ENCODE measurements around the gene CD101.

Gene CD101

DNA sequence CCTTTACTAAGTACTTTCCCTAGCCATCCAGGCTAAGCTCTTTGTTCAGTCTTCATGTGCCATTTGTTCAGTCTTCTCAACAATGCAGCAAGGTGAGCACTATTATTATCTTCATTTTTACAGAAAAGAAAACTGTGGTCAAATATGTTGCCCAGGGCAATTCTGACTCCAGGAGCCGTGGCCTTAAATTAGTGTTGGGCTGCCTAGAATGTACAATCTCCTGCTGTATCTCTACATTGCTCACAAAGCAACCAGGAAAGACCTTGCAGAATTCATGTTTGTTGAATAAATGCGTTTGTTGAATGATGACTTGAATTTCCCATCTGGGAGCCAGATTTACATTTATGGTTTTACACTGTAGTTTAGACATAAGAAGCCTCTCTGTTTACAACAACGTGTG, 14.2 kb downstream of the CD101 start:
- DNase-seq: no peak

DNA sequence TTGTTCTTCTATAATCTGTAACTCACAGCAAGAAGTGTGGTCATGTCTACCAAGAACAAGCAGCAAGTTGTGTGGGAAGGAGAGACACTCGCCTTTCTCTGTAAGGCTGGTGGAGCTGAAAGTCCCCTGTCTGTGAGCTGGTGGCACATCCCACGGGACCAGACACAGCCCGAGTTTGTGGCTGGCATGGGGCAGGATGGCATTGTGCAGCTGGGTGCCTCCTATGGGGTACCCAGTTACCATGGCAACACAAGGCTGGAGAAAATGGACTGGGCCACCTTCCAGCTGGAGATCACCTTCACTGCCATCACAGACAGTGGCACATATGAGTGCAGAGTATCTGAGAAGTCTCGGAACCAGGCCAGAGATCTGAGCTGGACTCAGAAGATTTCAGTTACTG, 15.5 kb downstream of the CD101 start:
- DNase-seq: peak in 1 of 51 donors; percentile 39

DNA sequence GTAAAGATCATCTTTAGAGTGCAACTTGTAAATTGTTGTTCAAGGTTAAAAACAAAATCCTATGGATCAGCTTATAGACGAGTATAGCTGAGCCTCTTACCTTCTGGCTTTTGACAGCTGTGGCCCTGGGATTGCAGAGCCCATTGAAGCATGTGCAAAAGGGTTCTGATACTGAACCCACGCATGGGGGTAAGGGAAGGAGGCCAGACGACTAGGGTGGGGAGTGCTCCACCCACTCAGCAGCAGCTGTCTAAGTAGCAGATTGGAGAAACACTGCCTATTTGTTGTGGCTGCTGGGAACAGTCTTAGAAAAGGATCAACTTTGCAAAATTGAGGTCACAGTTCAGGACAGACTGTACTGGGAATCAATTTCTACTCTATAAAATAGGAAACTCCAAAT, 16.1 kb downstream of the CD101 start:
- no peak for DNase-seq

DNA sequence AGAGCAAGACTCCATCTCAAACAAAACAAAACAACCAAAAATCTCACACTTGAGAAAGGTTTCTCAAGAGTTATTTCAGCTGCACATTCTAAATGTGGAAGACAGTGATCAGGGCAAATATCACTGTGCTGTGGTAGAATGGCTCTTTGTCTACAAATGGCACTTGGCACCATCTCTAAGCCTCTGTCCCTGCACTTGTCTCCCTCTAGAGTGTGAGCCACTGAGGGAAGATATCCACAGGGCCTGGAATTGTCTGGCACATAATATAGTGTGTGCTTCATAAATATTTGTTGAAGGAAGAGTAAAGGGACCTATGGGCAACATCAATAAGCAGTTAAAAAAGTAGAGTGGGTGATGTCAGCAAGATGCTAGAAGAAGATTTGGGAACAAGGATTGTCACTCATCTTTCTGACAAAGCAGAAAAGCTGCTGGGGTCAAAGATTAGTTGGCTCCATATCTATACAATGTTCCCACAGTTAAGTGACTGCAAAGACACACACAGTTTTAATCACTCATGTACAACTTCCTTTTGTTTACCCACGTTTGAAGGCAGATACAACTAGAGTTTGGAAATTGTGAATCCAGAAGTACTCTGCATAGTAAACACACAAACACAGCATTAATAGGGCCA, 19.1 kb downstream of the CD101 start:
- peak in 8 of 51 donors; percentile 7 to 36 (median 18) for DNase-seq

DNA sequence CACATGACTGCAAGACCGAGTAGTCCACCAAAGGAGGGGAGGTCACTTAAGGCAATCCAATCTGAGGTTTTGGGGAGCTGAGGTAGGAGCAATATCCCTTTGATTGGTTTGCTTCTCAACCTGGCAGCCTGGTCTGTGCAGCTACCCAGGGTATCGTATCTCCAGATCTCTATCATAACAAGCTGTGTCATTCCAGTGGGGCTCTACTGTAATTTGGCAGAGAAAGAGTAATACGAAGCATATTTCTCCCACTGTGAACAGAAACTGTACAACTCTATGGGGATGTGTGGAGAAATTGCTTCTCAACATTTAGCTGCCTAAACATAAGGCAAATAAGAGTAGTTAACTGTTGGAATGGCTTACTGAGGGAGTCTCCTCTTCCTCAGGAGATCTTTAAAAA, 20.6 kb downstream of the CD101 start:
- no peak for DNase-seq

DNA sequence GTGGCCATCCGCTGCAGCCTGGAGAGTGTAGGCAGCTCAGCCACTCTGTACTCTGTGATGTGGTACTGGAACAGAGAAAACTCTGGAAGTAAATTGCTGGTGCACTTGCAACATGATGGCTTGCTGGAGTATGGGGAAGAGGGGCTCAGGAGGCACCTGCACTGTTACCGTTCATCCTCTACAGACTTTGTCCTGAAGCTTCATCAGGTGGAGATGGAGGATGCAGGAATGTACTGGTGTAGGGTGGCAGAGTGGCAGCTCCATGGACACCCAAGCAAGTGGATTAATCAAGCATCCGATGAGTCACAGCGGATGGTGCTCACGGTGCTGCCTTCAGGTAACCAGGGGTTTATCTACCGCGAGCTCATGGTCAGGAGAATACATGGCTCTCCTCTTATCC, 24.0 kb downstream of the CD101 start:
- no peak for DNase-seq

DNA sequence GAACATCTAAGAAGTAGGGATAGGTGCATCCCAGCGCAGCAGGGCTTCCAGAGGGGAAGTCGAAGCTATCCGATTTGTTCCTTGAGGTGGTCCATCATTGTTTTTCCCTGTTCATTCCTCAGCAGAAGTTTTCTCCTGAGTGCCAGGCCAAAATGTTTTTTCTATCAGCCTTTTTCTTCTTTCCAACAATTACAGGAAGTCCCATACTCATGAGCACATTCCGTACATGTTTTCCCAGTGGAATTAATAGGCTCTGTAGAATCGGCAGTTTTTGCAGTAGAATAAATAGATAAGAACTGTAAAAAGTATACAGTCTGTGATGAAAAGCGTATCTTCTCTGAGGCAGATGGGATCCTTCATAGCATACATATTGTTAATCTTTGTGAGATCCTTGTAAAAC, 24.8 kb downstream of the CD101 start:
- no peak for DNase-seq

DNA sequence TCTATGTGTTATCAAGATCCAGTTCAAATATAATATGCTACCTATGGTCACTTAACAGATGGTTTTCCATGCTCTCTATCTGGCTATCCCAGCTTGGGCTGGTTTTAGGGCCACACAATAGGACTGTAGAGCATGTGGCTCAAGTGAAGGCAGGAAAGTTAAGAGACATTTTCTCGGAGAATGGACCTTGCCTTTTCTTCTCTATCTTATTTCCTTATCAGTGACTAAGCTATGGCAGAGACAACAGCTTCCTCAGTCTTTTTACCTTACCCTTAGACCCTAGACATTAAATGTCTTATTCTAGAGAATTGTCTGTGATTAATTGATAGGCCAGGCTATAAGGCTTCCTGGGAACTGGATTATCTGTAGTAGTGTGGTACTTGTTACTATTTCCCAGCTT, 28.1 kb downstream of the CD101 start:
- DNase-seq: no peak

DNA sequence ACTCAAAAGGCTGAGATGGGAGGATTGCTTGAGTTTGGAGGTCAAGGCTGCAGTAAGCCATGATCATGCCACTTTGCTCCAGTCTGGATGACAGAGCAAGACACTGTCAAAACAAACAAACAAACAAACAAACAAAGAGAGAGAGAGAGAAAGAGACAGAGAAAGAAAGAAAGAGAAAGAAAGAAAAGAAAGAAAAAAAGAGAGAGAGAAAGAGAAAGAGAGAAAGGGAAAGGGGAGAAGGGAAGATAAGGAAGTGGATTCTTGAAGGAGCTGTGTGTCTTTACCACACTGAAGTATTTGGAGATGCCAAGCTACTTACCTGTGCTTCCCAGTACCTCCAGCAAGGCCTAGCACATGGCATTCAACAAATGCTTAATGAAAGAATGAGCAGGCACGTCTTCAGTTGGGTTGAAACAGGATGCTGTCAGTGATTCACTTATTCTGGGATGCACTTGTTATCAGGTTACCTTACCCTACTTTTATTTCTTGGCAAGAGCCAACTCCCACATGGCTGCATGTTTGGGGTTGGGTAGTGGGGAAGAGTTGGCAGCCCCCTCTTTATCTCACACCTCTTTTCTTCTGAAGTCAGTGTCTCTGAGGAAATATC, 28.8 kb downstream of the CD101 start:
- DNase-seq: no peak

DNA sequence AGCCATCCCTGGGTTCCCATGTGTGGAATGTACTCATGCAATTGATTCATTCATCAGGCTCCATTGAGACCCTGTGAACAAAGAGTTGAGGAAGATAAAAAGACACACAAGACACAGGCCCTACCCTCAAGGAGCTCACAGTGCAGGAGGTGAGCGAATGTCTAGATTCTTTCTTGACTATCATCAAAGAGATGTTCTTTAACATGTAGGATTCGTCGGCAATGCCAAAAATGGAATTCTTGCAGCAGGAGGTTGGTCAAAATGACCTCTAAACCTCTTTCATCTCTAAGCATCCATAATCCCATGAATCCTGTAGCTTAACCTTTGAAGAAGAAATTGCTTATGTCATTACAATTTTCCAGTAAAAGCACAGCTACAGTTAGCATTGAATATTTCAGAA, 30.7 kb downstream of the CD101 start:
- no peak for DNase-seq

DNA sequence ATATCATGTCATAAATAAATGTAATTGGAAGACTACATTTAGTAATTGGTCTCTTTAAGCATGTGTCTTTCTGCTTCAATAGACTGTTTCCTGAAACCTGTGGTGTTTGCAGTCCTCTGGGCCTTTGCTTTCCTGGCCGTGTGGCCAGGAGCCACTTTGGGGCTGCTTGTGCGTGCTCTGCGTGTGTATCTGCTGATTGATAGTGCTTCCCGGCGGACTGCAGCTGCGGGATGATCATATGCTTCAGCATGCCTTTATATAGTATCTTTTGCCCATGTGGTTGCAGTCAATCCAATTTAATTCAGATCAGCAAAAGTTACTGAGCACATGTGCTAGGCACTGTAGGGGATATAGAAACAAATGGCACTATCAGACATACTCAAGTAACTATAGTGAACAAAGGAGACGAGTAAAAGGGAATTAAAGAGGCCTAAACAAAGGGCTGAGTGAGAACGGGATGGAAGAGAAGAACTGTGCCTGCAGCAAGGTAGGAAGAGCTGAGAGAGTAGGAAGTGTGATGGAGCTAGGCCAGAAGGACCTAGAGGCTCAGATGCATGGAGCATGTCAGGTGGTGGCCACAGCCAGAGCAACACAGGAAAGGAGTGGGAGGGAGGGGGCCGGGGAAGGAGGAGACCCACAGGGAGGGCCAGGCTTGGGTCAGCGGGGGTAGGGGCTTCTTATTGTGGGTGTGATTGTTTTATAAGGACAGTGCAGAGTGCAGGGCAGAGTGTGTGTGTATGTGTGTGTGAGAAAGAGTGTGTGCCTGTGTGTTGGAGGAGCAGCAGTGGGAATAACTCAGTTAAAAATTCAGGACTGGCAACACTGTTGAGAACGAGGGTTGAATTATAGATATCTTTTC, 31.4 kb downstream of the CD101 start:
- DNase-seq: no peak

DNA sequence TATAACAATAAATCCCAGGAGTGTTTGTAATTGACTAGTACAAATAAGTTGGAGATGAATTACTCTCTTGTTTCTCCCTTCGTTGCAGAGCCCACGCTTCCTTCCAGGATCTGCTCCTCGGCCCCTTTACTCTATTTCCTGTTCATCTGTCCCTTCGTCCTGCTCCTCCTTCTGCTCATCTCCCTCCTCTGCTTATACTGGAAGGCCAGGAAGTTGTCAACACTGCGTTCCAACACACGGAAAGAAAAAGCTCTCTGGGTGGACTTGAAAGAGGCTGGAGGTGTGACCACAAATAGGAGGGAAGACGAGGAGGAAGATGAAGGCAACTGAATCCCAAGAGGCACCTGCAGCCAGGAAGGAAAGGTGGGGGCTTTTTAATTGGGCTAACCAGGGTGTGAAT, 32.2 kb downstream of the CD101 start:
- DNase-seq: no peak

DNA sequence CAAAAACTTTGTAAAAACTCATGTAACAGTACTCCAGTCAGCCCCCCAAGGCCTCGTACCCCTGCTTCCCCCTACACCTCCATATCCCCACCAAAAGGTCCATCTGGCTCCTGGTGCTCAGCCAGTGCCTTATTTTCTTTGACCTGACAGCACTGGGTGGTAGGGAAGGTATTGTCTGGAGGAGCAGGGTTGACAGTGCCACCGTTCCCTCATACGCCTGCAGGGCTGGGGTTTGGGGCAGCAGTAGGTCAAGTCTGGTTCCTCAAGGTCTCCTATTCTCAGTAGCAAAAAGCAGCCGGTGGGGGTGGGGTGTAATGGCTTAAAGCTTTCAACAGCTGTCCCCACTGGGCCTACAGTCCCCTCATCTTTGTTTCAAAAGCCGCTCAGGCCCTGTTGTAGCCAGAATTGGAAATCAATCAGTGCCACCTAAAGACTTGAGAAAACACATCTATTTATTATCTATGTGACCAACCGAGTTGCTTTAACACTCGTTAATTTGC, 33.3 kb downstream of the CD101 start:
- no peak for DNase-seq

DNA sequence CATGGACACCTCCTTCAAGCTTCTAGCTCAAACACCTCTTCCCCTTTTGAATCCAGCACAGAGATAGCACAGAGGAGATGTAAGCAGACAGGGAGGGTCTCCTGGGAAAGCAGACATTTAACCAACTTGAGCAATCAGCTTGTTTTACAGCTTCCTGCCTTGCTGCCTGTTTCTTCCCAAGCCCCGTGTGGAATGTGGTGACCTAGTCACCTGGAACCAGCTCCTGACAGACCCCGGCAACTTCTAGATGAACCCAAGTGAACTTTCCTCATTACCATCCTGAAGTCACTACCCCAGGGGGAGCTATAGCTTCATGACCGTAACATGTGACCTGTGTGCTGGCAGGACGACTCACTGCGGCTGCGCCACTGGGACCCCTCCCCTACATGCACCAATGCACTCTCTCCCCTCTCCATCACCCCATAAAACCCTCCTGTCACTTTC, 34.5 kb downstream of the CD101 start:
- DNase-seq: no peak

DNA sequence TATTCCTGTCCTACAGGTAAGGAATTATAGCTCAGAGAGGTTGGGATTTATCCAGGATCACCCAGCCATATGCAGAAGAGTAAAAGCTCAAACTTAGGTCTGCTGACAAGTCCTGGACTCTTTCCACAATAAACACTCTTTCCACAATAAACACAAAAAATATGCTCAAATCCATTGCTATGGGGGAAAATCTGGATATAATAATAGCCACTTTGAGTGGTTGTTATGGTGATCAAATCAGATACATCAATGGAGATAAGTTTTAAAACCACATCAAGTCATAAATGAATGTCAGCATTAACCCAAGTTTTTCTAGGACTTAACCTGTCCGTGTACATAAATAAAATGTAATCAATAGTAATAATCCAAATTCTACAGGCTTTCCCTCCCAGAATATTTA, 36.2 kb downstream of the CD101 start:
- DNase-seq: no peak

DNA sequence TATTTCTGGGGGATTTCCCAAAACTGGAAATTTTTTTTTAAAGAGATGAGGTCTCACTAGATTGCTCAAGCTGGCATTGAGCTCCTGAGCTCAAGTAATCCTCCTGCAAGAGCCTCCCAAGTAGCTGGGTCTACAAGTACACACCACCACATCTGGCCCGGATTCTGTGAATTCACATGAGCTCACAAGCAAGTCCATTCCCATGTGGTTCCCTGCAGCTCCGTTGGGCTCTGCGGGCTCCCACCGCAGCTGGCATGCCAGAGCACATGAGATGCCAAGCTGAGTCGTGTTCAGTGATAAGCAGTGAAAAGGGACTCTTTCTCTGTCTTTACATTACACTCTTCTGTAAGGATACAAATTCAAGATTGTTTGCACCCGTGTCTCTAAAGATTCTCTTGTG, 36.7 kb downstream of the CD101 start:
- DNase-seq: no peak

DNA sequence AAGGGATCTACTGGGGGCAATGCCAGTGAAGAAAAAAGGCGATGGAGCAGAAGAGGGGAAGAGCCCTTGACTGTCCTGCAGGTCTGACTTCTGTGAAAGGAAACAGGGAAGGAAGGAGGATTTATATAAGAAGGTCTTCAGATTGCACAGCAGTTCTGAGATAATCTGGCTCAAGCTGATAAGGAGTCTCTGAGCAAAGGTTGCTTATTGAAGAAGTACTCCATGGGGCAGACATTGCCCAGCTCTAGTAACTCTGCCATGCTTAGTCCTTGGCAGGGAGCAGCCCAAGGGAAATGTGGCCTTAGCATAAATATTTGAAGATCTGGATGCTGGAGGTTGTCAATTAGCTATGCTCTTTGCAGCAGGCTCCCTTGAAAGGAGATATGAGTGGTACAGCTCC, 42.7 kb downstream of the CD101 start:
- DNase-seq: no peak

DNA sequence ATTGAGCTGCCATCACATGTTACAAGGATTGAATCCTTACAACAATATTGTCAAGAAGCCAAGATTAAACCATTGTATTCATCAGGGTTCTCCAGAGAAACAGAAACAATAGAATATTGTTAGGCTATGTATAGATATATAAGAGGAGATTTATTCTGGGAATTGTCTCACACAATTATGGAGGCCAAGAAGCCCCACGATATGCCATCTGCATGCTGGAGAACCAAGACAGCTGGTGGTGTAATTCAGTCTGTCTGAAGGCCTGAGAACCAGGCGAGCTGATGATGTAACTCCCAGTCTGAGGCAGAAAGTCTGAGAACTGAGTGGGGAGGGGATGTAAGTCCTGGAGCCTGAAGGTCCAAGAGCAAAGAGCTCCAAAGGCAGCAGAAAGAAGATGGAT, 44.1 kb downstream of the CD101 start:
- no peak for DNase-seq

DNA sequence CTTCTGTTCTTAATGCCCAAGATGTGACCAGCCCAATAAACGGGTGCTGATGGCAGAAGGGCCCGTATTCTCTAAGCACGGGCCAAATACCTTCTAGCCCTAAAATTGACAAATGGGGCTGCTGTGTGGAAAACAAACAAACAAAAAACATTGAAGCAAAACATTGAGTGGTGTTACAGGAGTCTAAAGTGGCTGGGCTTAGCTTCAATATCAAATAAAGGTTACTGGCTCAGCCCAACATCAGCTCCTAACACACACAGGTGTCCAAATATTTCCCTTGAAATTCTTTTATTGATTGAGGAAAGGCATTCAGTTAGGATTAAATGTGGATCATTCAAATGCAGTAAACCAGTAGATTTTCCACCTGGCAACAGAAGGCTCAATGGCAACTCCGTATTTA, 45.2 kb downstream of the CD101 start:
- no peak for DNase-seq

DNA sequence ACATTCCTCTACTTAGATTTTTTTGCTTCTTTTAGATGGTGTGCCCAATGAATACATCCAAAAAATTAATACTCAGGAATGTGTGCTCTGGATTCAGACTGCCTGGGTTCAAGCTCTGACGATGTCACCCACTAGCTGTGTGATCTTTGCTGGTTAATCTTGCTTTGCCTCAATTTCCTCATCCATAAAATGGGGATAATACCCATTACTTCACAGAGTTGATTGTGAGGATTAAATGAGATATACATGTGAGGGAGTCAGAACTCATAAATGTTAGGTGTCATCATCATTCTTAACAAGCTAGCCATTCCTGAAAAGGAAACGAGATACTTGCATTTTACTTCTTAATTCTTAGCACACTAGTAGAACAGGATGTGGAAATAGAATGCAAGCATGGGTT, 45.7 kb downstream of the CD101 start:
- DNase-seq: no peak

DNA sequence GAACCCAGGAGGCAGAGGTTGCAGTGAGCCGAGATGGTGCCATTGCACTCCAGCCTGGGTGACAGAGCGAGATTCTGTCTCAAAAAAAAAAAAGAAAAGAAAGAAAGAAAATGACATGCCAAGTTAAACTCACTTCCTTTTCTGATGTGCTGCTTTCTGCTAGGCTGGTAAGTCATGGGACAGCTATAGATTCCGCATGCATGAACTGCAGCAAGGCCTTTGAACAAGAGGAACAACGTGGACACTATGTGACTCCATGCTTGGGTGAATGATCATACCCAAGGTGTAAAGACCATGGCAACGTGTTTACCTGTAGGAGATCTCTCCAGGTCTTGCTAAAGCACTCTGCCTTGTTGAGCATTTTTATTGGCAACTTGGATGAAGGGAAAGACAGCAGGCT, 48.3 kb downstream of the CD101 start:
- DNase-seq: no peak

DNA sequence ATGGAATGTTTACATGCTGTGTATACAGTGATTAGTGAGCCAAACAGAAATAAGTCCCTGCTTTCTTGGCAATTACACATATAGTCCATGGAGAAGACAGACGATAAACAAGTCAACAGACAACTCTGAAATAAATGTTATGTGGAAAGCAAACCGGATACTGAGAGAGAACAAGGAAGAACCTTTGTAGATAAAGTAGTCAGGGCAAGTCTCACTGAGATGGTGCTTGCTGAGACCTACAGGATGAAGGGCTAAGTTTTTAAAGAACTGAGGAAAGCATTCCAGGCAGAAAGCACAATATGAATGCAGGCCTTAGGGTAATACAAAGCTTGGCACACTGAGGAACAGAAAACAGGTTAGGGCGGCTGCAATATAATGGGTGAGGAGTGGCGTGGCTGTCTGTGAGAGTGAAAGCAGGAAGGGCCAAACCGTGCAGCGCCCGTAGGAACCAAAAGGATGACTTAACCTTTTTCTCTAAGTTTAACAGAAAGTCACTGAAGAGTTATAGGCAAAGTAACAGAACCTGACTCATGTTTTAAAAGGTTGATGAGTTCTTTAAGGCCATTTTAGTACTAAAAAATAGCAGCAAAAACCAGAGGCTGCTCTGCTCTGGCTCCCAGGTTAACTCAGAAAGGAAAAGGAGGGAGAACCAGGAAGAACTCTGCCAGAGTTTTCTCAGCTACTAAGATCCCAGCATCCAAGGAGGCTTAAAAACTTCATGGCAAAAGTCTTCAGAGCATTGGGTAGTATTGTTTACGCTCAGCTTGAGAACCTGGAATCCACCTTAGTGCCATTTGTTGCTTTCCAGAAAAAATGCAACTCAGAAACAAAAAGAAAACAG, 49.9 kb downstream of the CD101 start:
- no peak for DNase-seq
